Type B pancreatic cell (in vitro differentiated cells): Measurements from ENCODE around the gene EMC9. TPM values are rescaled to one million over a fixed set of nuclear protein-coding genes. Genes with fewer than 3 reads are reported as not detected.

Source experiments
- DNase-seq: peaks from one replicate; pipeline ENCODE4 v3.0.0; 2021; ENCODE audit warnings: mixed read lengths; ENCODE audit not compliant: unreplicated experiment; ENCODE audit errors: extremely low spot score
- H3K27ac Mint-ChIP-seq: 2 replicates; pipeline ENCODE4 v1.8.0; 2021; ENCODE audit warnings: mild to moderate bottlenecking, mixed read lengths
- H3K27me3 Mint-ChIP-seq: 2 replicates; pipeline ENCODE4 v1.8.0; 2021; ENCODE audit warnings: mixed read lengths
- H3K36me3 Mint-ChIP-seq: 2 replicates; pipeline ENCODE4 v1.8.0; 2021; ENCODE audit warnings: mixed read lengths
- H3K4me1 Mint-ChIP-seq: one replicate; pipeline ENCODE4 v1.8.0; 2021; ENCODE audit warnings: mixed read lengths; ENCODE audit not compliant: unreplicated experiment
- H3K4me3 Mint-ChIP-seq: 2 replicates; pipeline ENCODE4 v1.8.0; 2021; ENCODE audit warnings: mild to moderate bottlenecking, mixed read lengths
- H3K9me3 Mint-ChIP-seq: 2 replicates; pipeline ENCODE4 v1.8.0; 2021; ENCODE audit warnings: mixed read lengths
- CTCF ChIP-seq: fragments of 200-600 bp; sonication (generic); conservative IDR thresholded peaks from 2 replicates; pipeline ENCODE4 v1.5.0; 2021; ENCODE audit warnings: antibody characterized with exemption, mild to moderate bottlenecking
- total RNA-seq: library from RNA; stranded (reverse); gene quantifications from 2 replicates; pipeline ENCODE4 v1.2.1, GENCODE V29; 2021; ENCODE audit warnings: low replicate concordance

The EMC9 gene
- total RNA-seq, 1 donor from 2014 or later, result 25.9 TPM

GRCh38 chr14:24138396-24139271 lies 2.8 kb downstream of the EMC9 start:
- no peaks in the 10 kb centered on the region for H3K27me3 Mint-ChIP-seq
- no peak overlapping the region for H3K27ac Mint-ChIP-seq
- peaks cover 41% of the 10 kb centered on the region for H3K4me1 Mint-ChIP-seq
- DNase-seq, result no peak
- no peak for TF ChIP-seq CTCF
- no peaks in the 10 kb centered on the region for H3K9me3 Mint-ChIP-seq
- H3K36me3 Mint-ChIP-seq, result peaks cover 20% of the 10 kb centered on the region
- peak overlapping the region; percentile 89 for H3K4me3 Mint-ChIP-seq

GRCh38 chr14:24137529-24138395 lies 3.6 kb downstream of the EMC9 start:
- no peaks in the 10 kb centered on the region for H3K27me3 Mint-ChIP-seq
- no peak for TF ChIP-seq CTCF
- H3K36me3 Mint-ChIP-seq, result peaks cover 20% of the 10 kb centered on the region
- no peak for DNase-seq
- peaks cover 34% of the 10 kb centered on the region for H3K4me1 Mint-ChIP-seq
- peak overlapping the region; percentile 89 for H3K4me3 Mint-ChIP-seq
- no peak overlapping the region for H3K27ac Mint-ChIP-seq
- H3K9me3 Mint-ChIP-seq, result no peaks in the 10 kb centered on the region

- Mint-ChIP-seq H3K4me1 (peaks cover 31% of the 10 kb centered on the region), H3K27ac (peak overlapping the region; percentile 77)
- no peak for TF ChIP-seq CTCF
These were observed 4.5 kb downstream of the EMC9 start for GRCh38 chr14:24136684-24137528.

GRCh38 chr14:24135834-24136683 lies 5.3 kb downstream of the EMC9 start, which contains the start of gene PSME1:
Gene PSME1, plus strand, starts transcription at chr14:24136194. Its CDS starts 69 bp downstream, at chr14:24136263.
- H3K36me3 Mint-ChIP-seq, result peaks cover 20% of the 10 kb centered on the region
- peak within 1 kb of the TSS; percentile 94 for H3K4me3 Mint-ChIP-seq
- H3K9me3 Mint-ChIP-seq, result no peaks in the 10 kb centered on the region
- H3K27me3 Mint-ChIP-seq, result no peaks in the 10 kb centered on the region
- TF ChIP-seq CTCF, result no peak
- H3K4me1 Mint-ChIP-seq, result peaks cover 29% of the 10 kb centered on the region
- peak; percentile 91 for DNase-seq
- H3K27ac Mint-ChIP-seq, result peak within 1 kb of the TSS; percentile 87

More at GRCh38 chr14:24136684-24137528, 4.5 kb downstream of the EMC9 start:
- Mint-ChIP-seq H3K4me3 (peak overlapping the region; percentile 89), H3K36me3 (peaks cover 20% of the 10 kb centered on the region), H3K9me3 (no peaks in the 10 kb centered on the region), H3K27me3 (no peaks in the 10 kb centered on the region)
- no peak for DNase-seq
